Measurements from ENCODE around the gene TSBP1.

TSBP1 gene

GRCh38 chr6:32255199-32256153 is 116.2 kb downstream of the TSBP1 start:
- H3K27me3 ChIP-seq (ENCODE audit: insufficient read depth, low read length, poor library complexity): peaks cover 20% of the 10 kb centered on the region
- no peak for TF ChIP-seq EZH2 (IDR thresholded peaks at IDR 0.05; ENCODE audit: borderline replicate concordance, low read depth, low read length, severe bottlenecking)
- no peak for TF ChIP-seq CTCF (IDR thresholded peaks at IDR 0.05; ENCODE audit: borderline replicate concordance, extremely low read depth, low read length, poor library complexity, severe bottlenecking)
- H2AFZ ChIP-seq (ENCODE audit: low read depth, low read length): no peak overlapping the region
- H3K27ac ChIP-seq (ENCODE audit: low read length): no peak overlapping the region
- H3K9me3 ChIP-seq (ENCODE audit: insufficient read depth, low read length, severe bottlenecking): no peaks in the 10 kb centered on the region
- H3K4me1 ChIP-seq (ENCODE audit: insufficient read depth, low read length): no peaks in the 10 kb centered on the region
- no peak overlapping the region for H3K4me2 ChIP-seq (ENCODE audit: insufficient read depth, low read length)
- ATAC-seq (ENCODE audit: insufficient read depth, low read depth) (no peak), DNase-seq (no peak)
- no peak overlapping the region for H3K9ac ChIP-seq (ENCODE audit: low read depth, low read length)
- H4K20me1 ChIP-seq (ENCODE audit: insufficient read depth, low read length): no peaks in the 10 kb centered on the region
- H3K79me2 ChIP-seq (ENCODE audit: insufficient read depth, low read length): no peaks in the 10 kb centered on the region
- H3K36me3 ChIP-seq (ENCODE audit: insufficient read depth, low read length): no peaks in the 10 kb centered on the region
- no peak overlapping the region for H3K4me3 ChIP-seq (ENCODE audit: low read depth in 1 of 2, low read length in 2 of 2)

- Histone ChIP-seq H3K4me3 (ENCODE audit: low read depth in 1 of 2, low read length in 2 of 2) (no peak overlapping the region), H2AFZ (ENCODE audit: low read depth, low read length) (no peak overlapping the region)
Measured at GRCh38 chr6:32254761-32255198, 116.9 kb downstream of the TSBP1 start.

GRCh38 chr6:32252331-32253009 is 119.2 kb downstream of the TSBP1 start:
- Histone ChIP-seq H3K36me3 (ENCODE audit: insufficient read depth, low read length) (no peaks in the 10 kb centered on the region), H2AFZ (ENCODE audit: low read depth, low read length) (no peak overlapping the region), H3K9me3 (ENCODE audit: insufficient read depth, low read length, severe bottlenecking) (no peaks in the 10 kb centered on the region), H3K27ac (ENCODE audit: low read length) (no peak overlapping the region), H3K4me2 (ENCODE audit: insufficient read depth, low read length) (no peak overlapping the region), H3K4me3 (ENCODE audit: low read depth in 1 of 2, low read length in 2 of 2) (no peak overlapping the region), H3K4me1 (ENCODE audit: insufficient read depth, low read length) (no peaks in the 10 kb centered on the region), H4K20me1 (ENCODE audit: insufficient read depth, low read length) (no peaks in the 10 kb centered on the region), H3K79me2 (ENCODE audit: insufficient read depth, low read length) (no peaks in the 10 kb centered on the region), H3K9ac (ENCODE audit: low read depth, low read length) (no peak overlapping the region), H3K27me3 (ENCODE audit: insufficient read depth, low read length, poor library complexity) (peaks cover 20% of the 10 kb centered on the region)
- TF ChIP-seq EZH2 (IDR thresholded peaks at IDR 0.05; ENCODE audit: borderline replicate concordance, low read depth, low read length, severe bottlenecking) (no peak), CTCF (IDR thresholded peaks at IDR 0.05; ENCODE audit: borderline replicate concordance, extremely low read depth, low read length, poor library complexity, severe bottlenecking) (no peak)
- ATAC-seq (ENCODE audit: insufficient read depth, low read depth) (no peak), DNase-seq (no peak)

More at GRCh38 chr6:32254761-32255198, 116.9 kb downstream of the TSBP1 start:
- no peaks in the 10 kb centered on the region for H3K4me1 ChIP-seq (ENCODE audit: insufficient read depth, low read length)
- H3K9ac ChIP-seq (ENCODE audit: low read depth, low read length): no peak overlapping the region
- H3K27me3 ChIP-seq (ENCODE audit: insufficient read depth, low read length, poor library complexity): peaks cover 20% of the 10 kb centered on the region
- ATAC-seq (ENCODE audit: insufficient read depth, low read depth): no peak
- no peaks in the 10 kb centered on the region for H3K36me3 ChIP-seq (ENCODE audit: insufficient read depth, low read length)
- no peak for DNase-seq
- no peaks in the 10 kb centered on the region for H4K20me1 ChIP-seq (ENCODE audit: insufficient read depth, low read length)
- TF ChIP-seq CTCF (IDR thresholded peaks at IDR 0.05; ENCODE audit: borderline replicate concordance, extremely low read depth, low read length, poor library complexity, severe bottlenecking) (no peak), EZH2 (IDR thresholded peaks at IDR 0.05; ENCODE audit: borderline replicate concordance, low read depth, low read length, severe bottlenecking) (no peak)
- no peak overlapping the region for H3K27ac ChIP-seq (ENCODE audit: low read length)
- no peaks in the 10 kb centered on the region for H3K9me3 ChIP-seq (ENCODE audit: insufficient read depth, low read length, severe bottlenecking)
- no peak overlapping the region for H3K4me2 ChIP-seq (ENCODE audit: insufficient read depth, low read length)
- H3K79me2 ChIP-seq (ENCODE audit: insufficient read depth, low read length): no peaks in the 10 kb centered on the region
